ENCODE data around the gene OAT. TPM values are rescaled to one million over a fixed set of nuclear protein-coding genes. Genes with fewer than 3 reads are reported as not detected.
A peak's percentile ranks its signal among the peaks of the same experiment; 100 is the strongest.

OAT gene
- polyA plus RNA-seq, 6 donors from 2014 or later = 44.1 to 93.7 (median 54.1) TPM

- peaks cover 0 to 32% (median 7%) of the 10 kb centered on the region in 3 donors for H3K4me1 Mint-ChIP-seq
Observed at GRCh38 chr10:124366825-124367224, 51.9 kb downstream of the OAT start.

GRCh38 chr10:124366343-124366742 is 52.4 kb downstream of the OAT start:
- Mint-ChIP-seq H3K9me3 (no peaks in the 10 kb centered on the region), H3K27me3 (peaks cover 13 to 32% (median 23%) of the 10 kb centered on the region in 3 donors), H3K4me1 (peaks cover 0 to 31% (median 7%) of the 10 kb centered on the region in 3 donors), H3K36me3 (no peaks in the 10 kb centered on the region), H3K27ac (peak overlapping the region in 1 of 6 donors; percentile 53), H3K4me3 (no peak overlapping the region)
- DNase-seq (no peak), ATAC-seq (ENCODE audit: low read depth in 2 of 2) (no peak)

More at GRCh38 chr10:124366825-124367224, 51.9 kb downstream of the OAT start:
- H3K9me3 Mint-ChIP-seq = peaks cover 0 to 3% (median 0%) of the 10 kb centered on the region in 7 donors
- ATAC-seq (ENCODE audit: low read depth in 2 of 2) = no peak
- peak overlapping the region in 2 of 8 donors; percentile 2 to 24 for H3K4me3 Mint-ChIP-seq
- peaks cover 14 to 37% (median 26%) of the 10 kb centered on the region in 3 donors for H3K27me3 Mint-ChIP-seq
- H3K36me3 Mint-ChIP-seq = no peaks in the 10 kb centered on the region
- no peak for DNase-seq
- peak overlapping the region in 2 of 6 donors; percentile 53 to 64 for H3K27ac Mint-ChIP-seq

GRCh38 chr10:124364674-124365073 is 54.0 kb downstream of the OAT start:
- peaks cover 0 to 15% (median 7%) of the 10 kb centered on the region in 3 donors for H3K4me1 Mint-ChIP-seq
- no peak overlapping the region for H3K4me3 Mint-ChIP-seq
- ATAC-seq (ENCODE audit: low read depth in 2 of 2) = no peak
- H3K36me3 Mint-ChIP-seq = peaks cover 0 to 4% of the 10 kb centered on the region in 2 donors
- DNase-seq = no peak
- H3K27me3 Mint-ChIP-seq = peaks cover 10 to 22% (median 12%) of the 10 kb centered on the region in 3 donors
- H3K9me3 Mint-ChIP-seq = peaks cover under 1 to 10% (median 3%) of the 10 kb centered on the region in 7 donors
- no peak overlapping the region for H3K27ac Mint-ChIP-seq

- H3K27ac Mint-ChIP-seq = no peak overlapping the region
- H3K4me3 Mint-ChIP-seq = no peak overlapping the region
- peaks cover 0 to 7% (median 7%) of the 10 kb centered on the region in 3 donors for H3K4me1 Mint-ChIP-seq
- ATAC-seq (ENCODE audit: low read depth in 2 of 2) (no peak), DNase-seq (no peak)
- peaks cover 7 to 8% of the 10 kb centered on the region in 2 donors for H3K36me3 Mint-ChIP-seq
- peaks cover 0 to 18% (median 9%) of the 10 kb centered on the region in 3 donors for H3K27me3 Mint-ChIP-seq
- H3K9me3 Mint-ChIP-seq = peaks cover 4 to 29% (median 12%) of the 10 kb centered on the region in 7 donors
Observed at GRCh38 chr10:124362568-124362967, 56.2 kb downstream of the OAT start.

- no peak overlapping the region for H3K4me3 Mint-ChIP-seq
- H3K27me3 Mint-ChIP-seq = peaks cover 0 to 5% (median 0%) of the 10 kb centered on the region in 3 donors
- peaks cover 5 to 9% (median 8%) of the 10 kb centered on the region in 3 donors for H3K4me1 Mint-ChIP-seq
- H3K36me3 Mint-ChIP-seq = peaks cover 7 to 8% of the 10 kb centered on the region in 2 donors
- DNase-seq = no peak
- peaks cover 4 to 29% (median 12%) of the 10 kb centered on the region in 7 donors for H3K9me3 Mint-ChIP-seq
- no peak for ATAC-seq (ENCODE audit: low read depth in 2 of 2)
- H3K27ac Mint-ChIP-seq = no peak overlapping the region
Observed at GRCh38 chr10:124359336-124359832, 59.3 kb downstream of the OAT start.

GRCh38 chr10:124357561-124357885 is 61.2 kb downstream of the OAT start:
- Mint-ChIP-seq H3K9me3 (peaks cover 4 to 29% (median 12%) of the 10 kb centered on the region in 7 donors), H3K27ac (no peak overlapping the region), H3K36me3 (peaks cover 7 to 8% of the 10 kb centered on the region in 2 donors), H3K4me3 (no peak overlapping the region), H3K27me3 (peaks cover 0 to 5% (median 0%) of the 10 kb centered on the region in 3 donors), H3K4me1 (peaks cover 9 to 14% (median 11%) of the 10 kb centered on the region in 3 donors)
- DNase-seq = no peak
- ATAC-seq (ENCODE audit: low read depth in 2 of 2) = no peak

GRCh38 chr10:124356701-124357560 is 61.8 kb downstream of the OAT start:
- peaks cover 0 to 5% (median 0%) of the 10 kb centered on the region in 3 donors for H3K27me3 Mint-ChIP-seq
- peak overlapping the region in 3 of 8 donors; percentile 2 to 64 (median 50) for H3K4me3 Mint-ChIP-seq
- H3K4me1 Mint-ChIP-seq = peaks cover 9 to 14% (median 11%) of the 10 kb centered on the region in 3 donors
- ATAC-seq (ENCODE audit: low read depth in 2 of 2) = no peak
- peaks cover 7 to 8% of the 10 kb centered on the region in 2 donors for H3K36me3 Mint-ChIP-seq
- DNase-seq = no peak
- H3K27ac Mint-ChIP-seq = no peak overlapping the region
- peaks cover 4 to 29% (median 12%) of the 10 kb centered on the region in 7 donors for H3K9me3 Mint-ChIP-seq

- peak; percentile 76 to 80 for ATAC-seq (ENCODE audit: low read depth in 2 of 2)
- no peak for DNase-seq
- H3K4me1 Mint-ChIP-seq = peaks cover 9 to 14% (median 11%) of the 10 kb centered on the region in 3 donors
- peaks cover 0 to 9% (median 5%) of the 10 kb centered on the region in 3 donors for H3K27me3 Mint-ChIP-seq
- H3K4me3 Mint-ChIP-seq = peak overlapping the region; percentile 81 to 94 (median 90)
- H3K36me3 Mint-ChIP-seq = peaks cover 5 to 7% of the 10 kb centered on the region in 2 donors
- peaks cover 0 to 19% (median 10%) of the 10 kb centered on the region in 7 donors for H3K9me3 Mint-ChIP-seq
- H3K27ac Mint-ChIP-seq = peak overlapping the region in 4 of 6 donors; percentile 56 to 94 (median 80)
Observed at GRCh38 chr10:124354411-124355382, 64.0 kb downstream of the OAT start.

- H3K9me3 Mint-ChIP-seq = peaks cover 0 to 11% (median 5%) of the 10 kb centered on the region in 7 donors
- peaks cover 0 to 9% (median 5%) of the 10 kb centered on the region in 3 donors for H3K27me3 Mint-ChIP-seq
- ATAC-seq (ENCODE audit: low read depth in 2 of 2) = no peak
- peaks cover 0 to 4% of the 10 kb centered on the region in 2 donors for H3K36me3 Mint-ChIP-seq
- peak overlapping the region in 1 of 6 donors; percentile 60 for H3K27ac Mint-ChIP-seq
- no peak for DNase-seq
- H3K4me1 Mint-ChIP-seq = peaks cover 9 to 14% (median 11%) of the 10 kb centered on the region in 3 donors
- peak overlapping the region in 6 of 8 donors; percentile 81 to 94 (median 88) for H3K4me3 Mint-ChIP-seq
Observed at GRCh38 chr10:124353896-124354295, 64.8 kb downstream of the OAT start.

- peak overlapping the region in 3 of 8 donors; percentile 16 to 62 (median 25) for H3K4me3 Mint-ChIP-seq
- H3K27ac Mint-ChIP-seq = peak overlapping the region in 1 of 6 donors; percentile 57
- no peak for ATAC-seq (ENCODE audit: low read depth in 2 of 2)
- peaks cover 9 to 14% (median 11%) of the 10 kb centered on the region in 3 donors for H3K4me1 Mint-ChIP-seq
- no peak for DNase-seq
- H3K36me3 Mint-ChIP-seq = no peaks in the 10 kb centered on the region
- peaks cover 0 to 6% (median 2%) of the 10 kb centered on the region in 7 donors for H3K9me3 Mint-ChIP-seq
- H3K27me3 Mint-ChIP-seq = peaks cover 0 to 9% (median 5%) of the 10 kb centered on the region in 3 donors
Observed at GRCh38 chr10:124353091-124353815, 65.5 kb downstream of the OAT start.

- DNase-seq (no peak), ATAC-seq (ENCODE audit: low read depth in 2 of 2) (no peak)
- peaks cover 9 to 14% (median 11%) of the 10 kb centered on the region in 3 donors for H3K4me1 Mint-ChIP-seq
- no peak overlapping the region for H3K4me3 Mint-ChIP-seq
- H3K9me3 Mint-ChIP-seq = no peaks in the 10 kb centered on the region
- H3K36me3 Mint-ChIP-seq = no peaks in the 10 kb centered on the region
- H3K27me3 Mint-ChIP-seq = peaks cover 0 to 9% (median 0%) of the 10 kb centered on the region in 3 donors
- H3K27ac Mint-ChIP-seq = no peak overlapping the region
Observed at GRCh38 chr10:124351481-124352220, 67.1 kb downstream of the OAT start.
